NT2/D1 (cell line): ENCODE results near the gene ASS1.
A peak's percentile ranks its signal among the peaks of the same experiment; 100 is the strongest.

Experiments used
- DNase-seq: peaks from one replicate; pipeline ENCODE4 v3.0.0-alpha.2; 2011; ENCODE audit warnings: low read depth, low spot score
- H3K27me3 ChIP-seq: 2 replicates; pipeline ENCODE4 v1.6.0; 2011; ENCODE audit warnings: mild to moderate bottlenecking; ENCODE audit not compliant: insufficient read length, insufficient read depth
- H3K36me3 ChIP-seq: 2 replicates; pipeline ENCODE4 v1.6.1; 2011; ENCODE audit warnings: mild to moderate bottlenecking, low read length, mixed read lengths; ENCODE audit not compliant: insufficient read depth, insufficient read length
- H3K4me1 ChIP-seq: 2 replicates; pipeline ENCODE4 v1.5.1; 2011; ENCODE audit not compliant: insufficient read depth, insufficient read length
- H3K4me3 ChIP-seq: 2 replicates; pipeline ENCODE4 v1.5.1; 2011; ENCODE audit warnings: low read depth; ENCODE audit not compliant: insufficient read length
- H3K9ac ChIP-seq: 2 replicates; pipeline ENCODE4 v1.6.0; 2011; ENCODE audit warnings: low read depth; ENCODE audit not compliant: insufficient read length
- H3K9me3 ChIP-seq: 2 replicates; pipeline ENCODE4 v1.5.1; 2011; ENCODE audit warnings: mild to moderate bottlenecking, low read length; ENCODE audit not compliant: insufficient read depth
- SUZ12 ChIP-seq: IDR thresholded peaks from 2 replicates; pipeline ENCODE4 v1.6.1; 2011; ENCODE audit not compliant: insufficient read length, insufficient read depth; ENCODE audit errors: extremely low read depth
- YY1 ChIP-seq: IDR thresholded peaks from 2 replicates; pipeline ENCODE4 v1.6.1; 2011; ENCODE audit not compliant: insufficient read length, insufficient read depth
- ZNF274 ChIP-seq: IDR thresholded peaks from 2 replicates; pipeline ENCODE4 v1.6.1; 2011; ENCODE audit warnings: mild to moderate bottlenecking, low read depth, low read length

Gene ASS1

GRCh38 chr9:130446101-130446861 is 1.5 kb downstream of the ASS1 start:
- Histone ChIP-seq H3K9ac (peak overlapping the region; percentile 82), H3K4me1 (peaks cover 36% of the 10 kb centered on the region), H3K27me3 (peaks cover 19% of the 10 kb centered on the region), H3K4me3 (peak overlapping the region; percentile 66), H3K36me3 (peaks cover 2% of the 10 kb centered on the region), H3K9me3 (peaks cover 11% of the 10 kb centered on the region)
- TF ChIP-seq ZNF274 = no peak
- DNase-seq = no peak

GRCh38 chr9:130447193-130447816 is 2.5 kb downstream of the ASS1 start:
- Histone ChIP-seq H3K27me3 (peaks cover 19% of the 10 kb centered on the region), H3K9ac (peak overlapping the region; percentile 82), H3K36me3 (peaks cover 2% of the 10 kb centered on the region), H3K4me1 (peaks cover 46% of the 10 kb centered on the region), H3K9me3 (0 out of 2 replicates have a peak, but pooled peaks cover under 1% of the 10 kb centered on the region), H3K4me3 (peak overlapping the region; percentile 66)
- no peak for DNase-seq
- TF ChIP-seq YY1 (no peak), ZNF274 (no peak), SUZ12 (no peak)

GRCh38 chr9:130448035-130448624 is 3.4 kb downstream of the ASS1 start:
- TF ChIP-seq SUZ12 = no peak
- no peak for TF ChIP-seq ZNF274
- no peak for TF ChIP-seq YY1
- H3K9ac ChIP-seq = peak overlapping the region; percentile 82
- H3K36me3 ChIP-seq = peaks cover 2% of the 10 kb centered on the region
- H3K4me3 ChIP-seq = no peak overlapping the region
- H3K9me3 ChIP-seq = no peaks in the 10 kb centered on the region
- peaks cover 49% of the 10 kb centered on the region for H3K4me1 ChIP-seq
- no peak for DNase-seq
- H3K27me3 ChIP-seq = peaks cover 19% of the 10 kb centered on the region

GRCh38 chr9:130448771-130449603 is 4.2 kb downstream of the ASS1 start:
- Histone ChIP-seq H3K9me3 (no peaks in the 10 kb centered on the region), H3K36me3 (peaks cover 2% of the 10 kb centered on the region), H3K9ac (no peak overlapping the region), H3K4me1 (peaks cover 45% of the 10 kb centered on the region), H3K4me3 (no peak overlapping the region), H3K27me3 (peaks cover 10% of the 10 kb centered on the region)
- no peak for DNase-seq
- TF ChIP-seq SUZ12 = no peak
- TF ChIP-seq YY1 = no peak
- no peak for TF ChIP-seq ZNF274

- no peak overlapping the region for H3K9ac ChIP-seq
- TF ChIP-seq ZNF274 = no peak
- no peak for TF ChIP-seq SUZ12
- TF ChIP-seq YY1 = no peak
- peaks cover 6% of the 10 kb centered on the region for H3K27me3 ChIP-seq
- H3K4me3 ChIP-seq = no peak overlapping the region
- H3K9me3 ChIP-seq = no peaks in the 10 kb centered on the region
- DNase-seq = no peak
- peaks cover 45% of the 10 kb centered on the region for H3K4me1 ChIP-seq
- peaks cover 2% of the 10 kb centered on the region for H3K36me3 ChIP-seq
Measured at GRCh38 chr9:130450344-130451003, 5.7 kb downstream of the ASS1 start.

GRCh38 chr9:130451004-130451390 is 6.2 kb downstream of the ASS1 start:
- peaks cover 2% of the 10 kb centered on the region for H3K36me3 ChIP-seq
- H3K27me3 ChIP-seq = peaks cover 6% of the 10 kb centered on the region
- no peak for DNase-seq
- H3K4me1 ChIP-seq = peaks cover 47% of the 10 kb centered on the region
- H3K4me3 ChIP-seq = no peak overlapping the region
- H3K9me3 ChIP-seq = no peaks in the 10 kb centered on the region
- no peak for TF ChIP-seq SUZ12
- no peak for TF ChIP-seq ZNF274
- TF ChIP-seq YY1 = no peak
- no peak overlapping the region for H3K9ac ChIP-seq
